Measurements from ENCODE around the gene FUNDC1.

The FUNDC1 gene

GRCh38 chrX:44480591-44480990 lies 62.1 kb downstream of the FUNDC1 start:
- DNase-seq (ENCODE audit: low spot score), result no peak

- DNase-seq (ENCODE audit: low spot score), result peak; percentile 68
These were observed 68.2 kb downstream of the FUNDC1 start for GRCh38 chrX:44474410-44474809.
